SW 1271 (cell line): ENCODE results near the gene GRB14.
A peak's percentile ranks its signal among the peaks of the same experiment; 100 is the strongest.

Source experiments
- DNase-seq, 2 experiments: peaks; one replicate each; lab custom pipeline; 2025; lab: John Stamatoyannopoulos, UW

Gene GRB14

DNA sequence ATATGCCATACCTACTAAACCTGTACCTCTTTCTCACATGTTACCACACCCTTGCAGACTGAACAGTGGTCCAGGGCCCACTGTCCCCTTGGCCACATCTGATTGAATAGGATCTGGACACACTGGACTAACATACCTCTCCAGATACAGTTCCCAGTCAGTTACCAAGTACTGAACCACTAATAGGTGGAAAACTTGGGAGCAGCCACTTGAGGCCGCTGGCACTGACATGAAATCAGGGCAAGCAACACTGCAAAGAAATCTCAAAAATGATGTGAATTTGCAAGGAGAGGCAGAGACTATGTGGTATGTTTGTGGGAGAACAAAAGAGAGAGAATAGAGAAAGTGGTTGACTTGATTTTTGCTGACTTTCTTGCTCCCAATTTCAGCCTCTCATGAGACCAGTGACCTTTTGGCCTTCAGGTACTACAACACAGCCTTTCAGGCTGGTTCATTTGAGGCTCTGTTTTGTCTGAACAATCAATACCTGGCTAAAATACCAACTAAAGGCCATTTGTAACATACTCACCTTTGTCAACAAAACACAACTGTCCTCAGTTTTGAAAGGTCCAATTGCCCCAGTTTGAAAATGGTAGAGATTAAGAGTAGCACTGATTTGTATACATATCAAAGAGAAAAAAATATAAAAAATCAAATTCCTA lies 7.8 kb downstream of the GRB14 start:
- no peak for DNase-seq

DNA sequence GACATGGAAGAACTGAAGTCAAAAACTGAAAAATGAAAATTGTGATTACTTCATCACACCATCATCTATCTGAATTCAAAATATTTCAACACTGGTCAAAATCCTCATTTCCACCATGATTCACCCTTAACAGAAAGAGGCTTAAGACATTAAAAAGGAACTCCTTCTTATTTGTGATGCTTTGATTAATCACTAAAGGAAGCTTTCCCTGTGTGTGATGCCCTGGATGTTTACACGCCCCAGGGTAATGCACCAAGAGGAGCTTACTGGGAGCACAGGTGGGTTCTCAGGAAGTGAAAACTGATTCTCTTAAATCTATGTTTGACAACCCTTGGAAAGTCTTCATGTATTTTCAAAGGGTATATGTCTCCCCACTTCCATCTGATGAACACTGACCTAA lies 11.5 kb downstream of the GRB14 start:
- DNase-seq = no peak

- DNase-seq = no peak
Observed at GRCh38 chr2:164606557-164606956, 14.7 kb downstream of the GRB14 start.

DNA sequence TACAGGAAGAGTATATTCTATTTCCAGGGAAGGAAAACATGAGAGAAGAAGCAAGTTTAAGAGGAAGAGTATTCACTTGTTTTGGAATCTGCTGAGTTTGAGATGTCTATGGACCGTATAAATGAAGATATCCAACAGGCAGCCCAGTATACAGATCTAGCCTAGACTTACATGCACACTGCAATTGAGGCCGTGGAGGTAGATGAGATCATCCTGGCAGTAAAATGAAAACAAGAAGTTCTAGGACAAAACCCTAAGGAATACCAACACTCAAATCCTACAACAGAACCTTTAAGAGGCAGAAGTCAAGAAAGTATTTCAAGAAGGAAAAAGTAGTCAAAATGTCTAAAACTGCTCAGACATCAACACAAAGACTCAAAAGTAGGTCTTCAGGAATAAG lies 16.0 kb downstream of the GRB14 start:
- no peak for DNase-seq

DNA sequence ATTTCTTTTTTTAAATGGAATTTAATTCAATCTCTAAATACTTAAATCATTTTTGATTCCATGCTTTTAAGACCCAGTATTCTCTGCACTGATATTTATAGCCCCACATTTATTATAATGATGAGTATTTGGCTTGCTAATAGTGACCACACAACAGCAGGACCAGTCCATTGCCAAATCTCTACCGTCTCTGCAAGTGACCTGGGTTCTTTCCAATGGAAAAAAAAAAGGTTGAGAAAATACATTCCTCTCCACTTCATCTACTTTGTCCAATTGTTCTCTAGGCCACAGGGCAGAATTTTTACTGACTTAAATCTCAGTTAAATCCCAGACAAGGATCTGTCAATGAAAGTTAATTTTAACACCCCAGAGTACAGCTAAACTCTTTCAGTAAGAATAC lies 20.5 kb downstream of the GRB14 start:
- DNase-seq = no peak

DNA sequence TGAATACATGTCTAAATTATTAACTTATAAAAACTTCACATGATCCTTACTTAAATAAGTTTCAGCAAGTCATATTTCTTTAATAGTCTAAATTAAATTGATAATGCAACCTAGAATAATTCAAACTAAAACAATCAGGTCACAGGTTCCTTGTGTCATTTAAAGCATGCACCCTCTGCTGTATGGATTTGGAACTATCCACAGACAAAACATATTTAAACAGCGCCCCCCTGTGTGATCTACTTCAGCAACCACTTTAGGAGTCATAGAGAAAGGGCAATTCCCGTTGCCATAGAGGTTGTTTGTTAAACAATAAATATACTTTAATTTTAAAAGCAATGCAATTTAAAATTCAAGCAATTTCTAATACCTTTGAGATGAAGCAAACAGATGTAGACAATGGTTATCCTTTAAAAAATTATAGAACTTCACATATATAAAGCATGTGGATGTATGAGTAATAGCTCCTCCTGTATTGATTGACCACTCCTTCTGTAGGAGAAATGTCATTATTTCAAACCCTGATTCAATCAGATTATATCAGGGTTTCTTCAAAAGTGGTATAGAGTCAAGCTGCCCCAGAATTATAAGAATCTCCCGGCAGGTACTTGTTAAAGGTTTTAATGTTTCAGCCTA lies 21.2 kb downstream of the GRB14 start:
- peak; percentile 61 to 83 for DNase-seq

GRCh38 chr2:164597983-164598382 lies 23.3 kb downstream of the GRB14 start:
- no peak for DNase-seq

GRCh38 chr2:164595031-164595430 lies 26.3 kb downstream of the GRB14 start:
- DNase-seq = no peak

- no peak for DNase-seq
Observed at GRCh38 chr2:164593959-164594358, 27.3 kb downstream of the GRB14 start.

GRCh38 chr2:164593541-164593940 lies 27.7 kb downstream of the GRB14 start:
- DNase-seq = no peak

DNA sequence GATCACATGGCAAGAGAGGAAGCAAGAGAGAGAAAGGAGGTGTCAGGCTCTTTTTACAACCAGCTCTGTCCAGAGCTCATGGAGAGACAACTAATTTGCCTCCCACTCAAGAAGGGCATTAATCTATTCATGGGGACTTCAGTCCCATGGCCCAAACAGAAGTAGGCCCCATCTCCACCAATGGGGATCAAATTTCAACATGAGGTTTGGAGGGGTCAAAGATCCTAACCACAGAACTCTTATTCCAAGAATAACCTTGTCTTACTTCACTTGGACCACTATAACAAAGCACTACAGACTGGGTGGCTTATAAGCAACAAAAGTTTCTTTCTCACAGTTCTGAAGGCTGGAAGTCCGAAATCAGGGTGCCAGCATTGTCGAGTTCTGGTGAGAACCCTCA lies 31.8 kb downstream of the GRB14 start:
- DNase-seq = no peak

DNA sequence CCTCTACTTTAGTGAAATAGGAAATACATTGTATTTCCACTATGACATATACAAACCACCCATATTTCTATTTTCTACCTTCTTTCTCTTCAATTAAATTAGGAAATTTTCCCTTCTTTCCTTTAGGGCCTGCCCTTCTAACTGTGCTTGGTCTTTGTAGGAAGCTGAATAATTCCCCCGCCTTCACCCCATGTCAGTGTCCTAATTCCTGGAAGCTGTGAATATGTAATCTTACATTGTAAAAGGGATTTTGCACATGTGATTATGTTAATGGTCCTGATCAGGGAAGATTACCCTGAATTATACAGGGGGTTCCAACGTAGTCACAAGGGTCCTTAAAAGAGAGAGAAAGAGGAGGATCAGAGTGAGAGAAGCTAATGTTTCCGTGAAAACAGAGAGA lies 40.2 kb downstream of the GRB14 start:
- DNase-seq = no peak

GRCh38 chr2:164574931-164575330 lies 46.4 kb downstream of the GRB14 start:
- no peak for DNase-seq

DNA sequence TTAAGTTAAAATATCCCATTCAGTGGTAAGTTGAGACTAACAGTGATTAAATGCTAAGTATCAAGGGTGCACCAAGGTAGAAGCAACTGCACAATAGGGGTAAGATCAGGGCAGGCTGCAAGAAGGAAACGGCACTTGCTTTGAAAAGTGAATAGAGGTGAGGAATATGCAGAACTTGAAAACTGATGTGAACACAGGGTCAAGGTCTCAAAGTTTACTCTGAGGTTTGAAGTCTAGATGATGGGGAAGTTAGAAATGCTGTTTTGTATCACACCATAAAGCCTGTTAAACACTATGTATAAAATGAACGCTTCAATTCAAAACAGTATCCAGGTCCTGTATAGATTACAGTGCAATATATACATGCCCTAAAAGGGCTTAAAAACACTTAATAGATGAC lies 50.8 kb downstream of the GRB14 start:
- no peak for DNase-seq

GRCh38 chr2:164569378-164569777 lies 51.9 kb downstream of the GRB14 start:
- DNase-seq = no peak

GRCh38 chr2:164568317-164568716 lies 53.0 kb downstream of the GRB14 start:
- DNase-seq = no peak

DNA sequence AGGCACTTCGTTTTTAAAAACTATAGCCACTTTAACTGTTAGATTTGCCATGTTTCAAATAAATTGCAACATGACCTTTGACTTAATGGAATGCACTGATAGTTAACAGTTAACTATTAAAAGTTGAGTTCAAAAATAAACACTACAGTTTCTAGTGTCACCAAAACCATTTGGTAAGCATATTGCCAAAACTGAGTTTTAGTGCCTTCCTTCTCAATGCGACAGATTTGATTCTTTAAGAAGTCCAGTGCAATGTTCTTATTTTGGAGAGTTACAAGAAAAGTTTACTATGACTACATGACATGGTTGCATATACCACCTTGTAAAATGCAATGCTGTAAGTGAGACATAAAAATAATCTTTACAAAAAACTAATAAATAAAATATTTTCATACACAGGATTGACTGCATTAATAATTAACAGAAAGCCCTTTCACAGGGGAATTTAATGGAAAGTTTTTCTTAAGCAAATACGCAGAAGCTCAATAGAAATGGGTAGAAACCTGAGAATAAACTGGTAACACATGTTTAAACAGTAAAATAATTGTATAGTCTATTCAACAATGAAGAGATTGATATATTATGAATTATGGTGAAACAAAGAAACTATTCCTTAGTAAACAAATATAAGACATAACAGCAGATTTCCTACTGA lies 53.8 kb downstream of the GRB14 start:
- DNase-seq = no peak

DNA sequence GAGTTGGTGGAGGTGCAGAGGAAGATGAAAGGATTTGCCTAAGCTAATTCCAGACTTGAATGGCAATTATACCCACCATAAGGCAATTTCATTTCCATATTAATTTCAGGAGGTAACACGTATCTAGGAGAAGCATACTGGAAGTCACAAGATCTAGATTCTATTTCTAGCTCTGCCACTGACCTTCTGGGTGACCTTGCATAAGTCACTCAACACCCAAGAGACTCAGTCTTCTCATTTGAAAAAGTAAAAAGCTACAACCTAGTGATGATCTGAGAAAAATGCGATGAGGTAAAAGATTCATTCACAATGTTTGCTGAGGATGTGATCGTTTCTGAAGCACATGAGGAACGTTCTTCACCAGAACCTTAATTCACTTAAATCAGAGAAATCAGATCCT lies 55.9 kb downstream of the GRB14 start:
- DNase-seq = no peak

GRCh38 chr2:164562666-164563065 lies 58.6 kb downstream of the GRB14 start:
- DNase-seq = no peak

- no peak for DNase-seq
Observed at GRCh38 chr2:164561991-164562390, 59.3 kb downstream of the GRB14 start.

DNA sequence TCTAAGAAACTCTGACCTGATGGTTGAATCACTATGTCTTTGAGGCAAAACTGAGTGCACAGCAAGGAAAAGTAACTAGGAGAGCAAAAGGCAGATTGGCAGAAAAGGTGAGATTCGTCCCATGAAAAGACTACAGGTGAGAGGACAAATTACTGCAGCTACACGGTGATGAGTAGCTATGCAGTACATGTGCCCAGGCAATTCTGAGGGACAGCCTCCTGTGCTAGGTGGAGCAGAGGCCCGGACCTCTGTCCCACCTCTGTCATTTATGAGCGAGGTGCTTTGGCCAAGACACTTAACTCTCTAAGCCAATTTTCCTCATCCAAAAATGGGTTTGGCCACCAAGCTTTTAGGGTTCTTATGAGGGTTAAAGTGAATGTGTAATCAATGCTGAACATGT lies 59.9 kb downstream of the GRB14 start:
- DNase-seq = no peak

GRCh38 chr2:164560902-164561301 lies 60.4 kb downstream of the GRB14 start:
- DNase-seq = no peak

GRCh38 chr2:164560181-164560792 lies 61.0 kb downstream of the GRB14 start:
- peak in 1 of 2 experiments; percentile 22 for DNase-seq
